Non-pigmented ciliary epithelial cell (primary cell): Measurements from ENCODE around the gene ZNF816.
"Not testable (repeated sequence)": the region's sequence is repeated elsewhere in the genome, so short reads cannot be mapped to it uniquely, and the experiment has no call there.

Experiments
- DNase-seq: peaks from one replicate; pipeline ENCODE4 v3.0.0-alpha.2; 2010; ENCODE audit warnings: low read depth

ZNF816 gene

GRCh38 chr19:52924641-52925040 lies 38.0 kb downstream of the ZNF816 start:
- DNase-seq = not testable (repeated sequence)

GRCh38 chr19:52923778-52924593 lies 38.7 kb downstream of the ZNF816 start:
- no peak for DNase-seq

GRCh38 chr19:52922841-52923777 lies 39.6 kb downstream of the ZNF816 start, which contains the start of gene ZNF888:
TSS of gene ZNF888 (minus strand) at chr19:52923428. CDS start at chr19:52917873, 5,555 bp downstream.
- DNase-seq = no peak

GRCh38 chr19:52917531-52917930 lies 45.1 kb downstream of the ZNF816 start:
- no peak for DNase-seq

GRCh38 chr19:52910648-52911047 lies 52.0 kb downstream of the ZNF816 start:
- no peak for DNase-seq

- not testable (repeated sequence) for DNase-seq
Observed at GRCh38 chr19:52904052-52904780, 58.5 kb downstream of the ZNF816 start.

GRCh38 chr19:52901842-52902241 lies 60.8 kb downstream of the ZNF816 start:
- no peak for DNase-seq
